ENCODE data around the gene CEND1. TPM values are rescaled to one million over a fixed set of nuclear protein-coding genes. Genes with fewer than 3 reads are reported as not detected.

The CEND1 gene
- total and polyA plus RNA-seq, 2 donors (not counting 1 experiment from before 2014, with no cell fraction given): 0.25 to 1.3 TPM

DNA sequence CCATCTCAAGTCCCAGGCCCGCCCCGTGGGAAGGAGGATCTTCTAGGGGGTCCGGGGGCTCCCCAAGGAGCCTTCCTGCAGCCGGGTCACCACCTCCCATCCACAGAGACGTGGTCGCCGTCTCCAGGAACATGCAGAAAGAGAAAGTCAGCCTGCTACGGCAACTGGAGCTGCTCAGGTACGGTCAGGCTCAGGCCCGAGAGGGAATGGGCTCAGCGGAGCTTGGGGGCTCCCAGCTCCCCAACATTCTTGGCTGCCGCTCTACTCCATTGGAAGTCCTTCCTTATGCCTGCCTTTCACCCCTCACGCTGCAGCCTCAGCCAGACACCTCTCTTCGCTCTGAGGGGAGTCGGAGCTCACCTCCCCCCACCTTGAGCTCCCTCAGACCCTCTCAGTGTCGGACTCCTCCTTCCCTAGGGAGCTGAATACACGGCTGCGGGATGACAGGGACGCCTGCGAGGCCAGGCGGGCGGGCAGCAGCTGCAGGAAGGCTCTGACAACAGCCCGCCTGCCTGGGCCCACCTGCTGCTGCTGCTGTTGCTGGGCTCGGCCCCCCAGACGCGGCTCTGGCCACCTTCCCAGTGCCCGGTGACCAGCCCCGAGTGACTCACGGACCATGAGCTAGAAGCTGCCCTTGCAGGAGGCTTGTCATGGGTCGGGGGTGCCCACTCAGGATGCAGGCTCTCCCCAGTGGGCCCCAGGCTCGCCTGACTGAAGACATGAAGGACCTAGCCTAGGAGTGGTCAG is 41.4 kb upstream of the CEND1 start:
- Histone ChIP-seq H3K27ac (ENCODE audit: insufficient read depth, low read length) (no peak overlapping the region), H2AFZ (ENCODE audit: low read length) (no peak overlapping the region), H3K9ac (ENCODE audit: insufficient read depth, low read length) (no peak overlapping the region), H3K36me3 (ENCODE audit: control insufficient read depth, insufficient read depth, low read length) (peaks cover 3% of the 10 kb centered on the region), H3K79me2 (ENCODE audit: control insufficient read depth, insufficient read depth, low read length) (peaks cover 23% of the 10 kb centered on the region), H3K9me3 (ENCODE audit: control insufficient read depth, insufficient read depth, low read depth, low read length) (no peaks in the 10 kb centered on the region), H3K4me3 (replicated peaks in 1 of 4; ENCODE audit: control extremely low read depth in 1 of 4, insufficient read depth in 1 of 4, low read depth in 3 of 4, low read length in 4 of 4) (peak overlapping the region in 1 of 4 experiments; percentile 12), H3K27me3 (ENCODE audit: control insufficient read depth, insufficient read depth, low read length) (no peaks in the 10 kb centered on the region), H3K4me2 (ENCODE audit: extremely low read depth, insufficient read depth, low read length) (peak overlapping the region; percentile 91), H3K4me1 (ENCODE audit: control insufficient read depth, extremely low read depth, insufficient read depth, low read length) (peaks cover 37% of the 10 kb centered on the region), H4K20me1 (ENCODE audit: control insufficient read depth, extremely low read depth, insufficient read depth, low read length) (no peaks in the 10 kb centered on the region)
- TF ChIP-seq, protein P1, sequence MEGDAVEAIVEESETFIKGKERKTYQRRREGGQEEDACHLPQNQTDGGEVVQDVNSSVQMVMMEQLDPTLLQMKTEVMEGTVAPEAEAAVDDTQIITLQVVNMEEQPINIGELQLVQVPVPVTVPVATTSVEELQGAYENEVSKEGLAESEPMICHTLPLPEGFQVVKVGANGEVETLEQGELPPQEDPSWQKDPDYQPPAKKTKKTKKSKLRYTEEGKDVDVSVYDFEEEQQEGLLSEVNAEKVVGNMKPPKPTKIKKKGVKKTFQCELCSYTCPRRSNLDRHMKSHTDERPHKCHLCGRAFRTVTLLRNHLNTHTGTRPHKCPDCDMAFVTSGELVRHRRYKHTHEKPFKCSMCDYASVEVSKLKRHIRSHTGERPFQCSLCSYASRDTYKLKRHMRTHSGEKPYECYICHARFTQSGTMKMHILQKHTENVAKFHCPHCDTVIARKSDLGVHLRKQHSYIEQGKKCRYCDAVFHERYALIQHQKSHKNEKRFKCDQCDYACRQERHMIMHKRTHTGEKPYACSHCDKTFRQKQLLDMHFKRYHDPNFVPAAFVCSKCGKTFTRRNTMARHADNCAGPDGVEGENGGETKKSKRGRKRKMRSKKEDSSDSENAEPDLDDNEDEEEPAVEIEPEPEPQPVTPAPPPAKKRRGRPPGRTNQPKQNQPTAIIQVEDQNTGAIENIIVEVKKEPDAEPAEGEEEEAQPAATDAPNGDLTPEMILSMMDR (conservative IDR thresholded peaks at IDR 0.05 in 1 of 2, IDR thresholded peaks at IDR 0.05 in 1 of 2; ENCODE audit: low read depth in 1 of 2, low read length in 2 of 2): no peak
- TF ChIP-seq EZH2 (IDR thresholded peaks at IDR 0.05; ENCODE audit: low read length, missing control alignments): no peak
- peak; percentile 46 to 67 for DNase-seq (ENCODE audit: low read depth in 2 of 2)

DNA sequence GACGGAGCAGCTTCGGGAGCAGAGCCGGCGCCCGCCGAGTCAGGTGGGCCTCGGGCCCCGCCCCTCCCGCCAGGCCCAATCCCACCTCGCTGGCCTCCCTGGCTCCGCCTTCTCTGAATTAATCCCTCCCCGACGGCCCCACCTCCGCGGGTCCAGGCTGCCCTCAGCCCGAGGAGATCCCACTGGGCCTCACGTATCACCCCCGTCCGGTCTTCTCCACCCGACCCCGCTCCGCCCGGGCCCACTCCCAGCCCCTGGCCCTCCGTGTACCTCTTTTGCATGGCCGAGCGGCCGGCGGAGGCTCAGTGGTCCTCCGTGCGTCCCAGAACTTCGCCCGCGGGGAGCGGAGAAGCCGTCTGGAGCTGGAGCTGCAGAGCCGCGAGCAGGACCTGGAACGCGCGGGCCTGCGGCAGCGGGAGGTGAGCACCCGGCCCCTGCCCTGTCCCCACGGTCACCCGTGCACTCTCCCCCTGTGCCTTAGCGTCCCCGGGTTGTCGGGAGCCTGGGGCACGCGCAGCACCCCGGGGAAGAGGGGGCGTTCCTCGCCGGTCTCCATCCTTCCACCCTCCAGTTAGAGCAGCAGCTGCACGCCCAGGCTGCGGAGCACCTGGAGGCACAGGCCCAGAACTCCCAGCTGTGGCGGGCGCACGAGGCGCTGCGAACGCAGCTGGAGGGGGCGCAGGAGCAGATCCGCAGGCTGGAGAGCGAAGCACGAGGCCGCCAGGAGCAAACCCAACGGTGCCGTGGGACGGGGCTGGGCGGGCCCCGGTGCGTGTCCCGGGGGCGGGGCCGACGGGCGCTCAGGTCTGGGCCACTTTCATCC is 40.6 kb upstream of the CEND1 start:
- H3K4me3 ChIP-seq (replicated peaks in 1 of 4; ENCODE audit: control extremely low read depth in 1 of 4, insufficient read depth in 1 of 4, low read depth in 3 of 4, low read length in 4 of 4): peak overlapping the region in 2 of 4 experiments; percentile 12 to 45
- peak overlapping the region; percentile 88 for H3K4me2 ChIP-seq (ENCODE audit: extremely low read depth, insufficient read depth, low read length)
- TF ChIP-seq EZH2 (IDR thresholded peaks at IDR 0.05; ENCODE audit: low read length, missing control alignments): no peak
- TF ChIP-seq, protein P1 (conservative IDR thresholded peaks at IDR 0.05 in 1 of 2, IDR thresholded peaks at IDR 0.05 in 1 of 2; ENCODE audit: low read depth in 1 of 2, low read length in 2 of 2): no peak
- H3K27ac ChIP-seq (ENCODE audit: insufficient read depth, low read length): no peak overlapping the region
- peak; percentile 55 to 63 for DNase-seq (ENCODE audit: low read depth in 2 of 2)
- H4K20me1 ChIP-seq (ENCODE audit: control insufficient read depth, extremely low read depth, insufficient read depth, low read length): no peaks in the 10 kb centered on the region
- H3K9ac ChIP-seq (ENCODE audit: insufficient read depth, low read length): no peak overlapping the region
- no peaks in the 10 kb centered on the region for H3K9me3 ChIP-seq (ENCODE audit: control insufficient read depth, insufficient read depth, low read depth, low read length)
- no peak overlapping the region for H2AFZ ChIP-seq (ENCODE audit: low read length)
- peaks cover 18% of the 10 kb centered on the region for H3K79me2 ChIP-seq (ENCODE audit: control insufficient read depth, insufficient read depth, low read length)
- peaks cover 37% of the 10 kb centered on the region for H3K4me1 ChIP-seq (ENCODE audit: control insufficient read depth, extremely low read depth, insufficient read depth, low read length)
- H3K36me3 ChIP-seq (ENCODE audit: control insufficient read depth, insufficient read depth, low read length): peaks cover 2% of the 10 kb centered on the region
- H3K27me3 ChIP-seq (ENCODE audit: control insufficient read depth, insufficient read depth, low read length): no peaks in the 10 kb centered on the region

DNA sequence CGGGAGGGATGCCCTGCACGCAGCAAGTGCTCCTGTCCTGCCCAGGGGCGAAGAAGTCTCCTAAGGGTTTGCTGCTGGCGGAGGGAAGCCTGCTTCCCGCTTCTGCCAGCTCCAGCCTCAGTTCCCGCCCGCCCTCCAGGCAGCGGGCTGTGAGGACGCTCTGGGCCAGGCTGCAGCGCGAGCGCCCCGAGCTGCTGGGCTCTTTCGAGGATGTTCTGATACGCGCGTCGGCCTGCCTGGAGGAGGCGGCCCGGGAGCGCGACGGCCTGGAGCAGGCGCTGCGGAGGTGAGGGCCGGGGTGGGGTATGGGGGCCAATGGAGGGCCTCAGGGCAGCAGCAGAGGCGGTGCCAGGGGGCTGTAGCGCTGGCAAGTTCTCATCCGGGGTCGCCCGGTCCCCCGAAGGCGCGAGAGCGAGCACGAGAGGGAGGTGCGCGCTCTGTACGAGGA is 40.0 kb upstream of the CEND1 start:
- no peaks in the 10 kb centered on the region for H3K27me3 ChIP-seq (ENCODE audit: control insufficient read depth, insufficient read depth, low read length)
- no peaks in the 10 kb centered on the region for H3K9me3 ChIP-seq (ENCODE audit: control insufficient read depth, insufficient read depth, low read depth, low read length)
- H3K4me1 ChIP-seq (ENCODE audit: control insufficient read depth, extremely low read depth, insufficient read depth, low read length): peaks cover 34% of the 10 kb centered on the region
- H2AFZ ChIP-seq (ENCODE audit: low read length): no peak overlapping the region
- no peak for TF ChIP-seq EZH2 (IDR thresholded peaks at IDR 0.05; ENCODE audit: low read length, missing control alignments)
- TF ChIP-seq, protein P1 (conservative IDR thresholded peaks at IDR 0.05 in 1 of 2, IDR thresholded peaks at IDR 0.05 in 1 of 2; ENCODE audit: low read depth in 1 of 2, low read length in 2 of 2): no peak
- peaks cover 2% of the 10 kb centered on the region for H3K36me3 ChIP-seq (ENCODE audit: control insufficient read depth, insufficient read depth, low read length)
- peak overlapping the region in 3 of 4 experiments; percentile 7 to 38 (median 14) for H3K4me3 ChIP-seq (replicated peaks in 1 of 4; ENCODE audit: control extremely low read depth in 1 of 4, insufficient read depth in 1 of 4, low read depth in 3 of 4, low read length in 4 of 4)
- no peak overlapping the region for H3K9ac ChIP-seq (ENCODE audit: insufficient read depth, low read length)
- peak overlapping the region; percentile 88 for H3K4me2 ChIP-seq (ENCODE audit: extremely low read depth, insufficient read depth, low read length)
- H4K20me1 ChIP-seq (ENCODE audit: control insufficient read depth, extremely low read depth, insufficient read depth, low read length): no peaks in the 10 kb centered on the region
- no peak overlapping the region for H3K27ac ChIP-seq (ENCODE audit: insufficient read depth, low read length)
- no peak for DNase-seq (ENCODE audit: low read depth in 2 of 2)
- H3K79me2 ChIP-seq (ENCODE audit: control insufficient read depth, insufficient read depth, low read length): peaks cover 15% of the 10 kb centered on the region
